GM20431 (cell line): ENCODE data around the gene BEAN1.
"Not testable (repeated sequence)": the region's sequence is repeated elsewhere in the genome, so short reads cannot be mapped to it uniquely, and the experiment has no call there.

Source experiments
- in situ Hi-C: fragments of 300-500 bp; cut with MseI, MboI; formaldehyde crosslinking; loops from one replicate; pipeline ENCODE4 v1.15.0; 2020; ENCODE audit warnings: low sequenced_read_pairs; ENCODE audit not compliant: unreplicated experiment

Gene BEAN1

GRCh38 chr16:66513111-66513723, 86.1 kb downstream of the BEAN1 start:
- in situ Hi-C loops: no loop called here

GRCh38 chr16:66514391-66514790, 87.3 kb downstream of the BEAN1 start:
- in situ Hi-C loops: not testable (repeated sequence)

- in situ Hi-C loops: not testable (repeated sequence)
Measured at GRCh38 chr16:66514980-66515595, 88.0 kb downstream of the BEAN1 start.

GRCh38 chr16:66515596-66516508, 88.8 kb downstream of the BEAN1 start:
- in situ Hi-C loops: no loop called here

- in situ Hi-C loops: no loop called here
Measured at GRCh38 chr16:66516509-66516807, 89.4 kb downstream of the BEAN1 start.

- in situ Hi-C loops: no loop called here
Measured at GRCh38 chr16:66516808-66517585, 89.9 kb downstream of the BEAN1 start.

- in situ Hi-C loops: no loop called here
Measured at GRCh38 chr16:66517586-66518263, 90.6 kb downstream of the BEAN1 start.

GRCh38 chr16:66519482-66520373, 92.6 kb downstream of the BEAN1 start:
- in situ Hi-C loops: no loop called here

- in situ Hi-C loops: no loop called here
Measured at GRCh38 chr16:66520406-66521170, 93.5 kb downstream of the BEAN1 start.

GRCh38 chr16:66521252-66521713, 94.2 kb downstream of the BEAN1 start:
- in situ Hi-C loops: no loop called here

GRCh38 chr16:66521951-66522771, 95.1 kb downstream of the BEAN1 start:
- in situ Hi-C loops: no loop called here

- in situ Hi-C loops: no loop called here
Measured at GRCh38 chr16:66522816-66523590, 95.9 kb downstream of the BEAN1 start.

GRCh38 chr16:66523861-66524354, 96.8 kb downstream of the BEAN1 start:
- in situ Hi-C loops: no loop called here

- in situ Hi-C loops: no loop called here
Measured at GRCh38 chr16:66524601-66525164, 97.6 kb downstream of the BEAN1 start.

- in situ Hi-C loops: no loop called here
Measured at GRCh38 chr16:66525396-66526180, 98.5 kb downstream of the BEAN1 start.
